HG02938 (cell line): ENCODE data around the gene C1GALT1.
"Not testable (repeated sequence)": the region's sequence is repeated elsewhere in the genome, so short reads cannot be mapped to it uniquely, and the experiment has no call there.

Source experiments
- ATAC-seq: cut with Tn5 transposase; IDR thresholded peaks from one replicate; pipeline ENCODE4 v1.9.1; 2021; ENCODE audit warnings: mild to moderate bottlenecking, moderate library complexity; ENCODE audit not compliant: unreplicated experiment

The C1GALT1 gene

GRCh38 chr7:7166318-7166717 is 16.0 kb upstream of the C1GALT1 start:
- no peak for ATAC-seq

- no peak for ATAC-seq
Observed at GRCh38 chr7:7169296-7169695, 13.0 kb upstream of the C1GALT1 start.

GRCh38 chr7:7173956-7174632 is 8.2 kb upstream of the C1GALT1 start:
- ATAC-seq: no peak

- no peak for ATAC-seq
Observed at GRCh38 chr7:7175075-7175695, 7.2 kb upstream of the C1GALT1 start.

GRCh38 chr7:7176406-7177043 is 5.8 kb upstream of the C1GALT1 start:
- ATAC-seq: no peak

- no peak for ATAC-seq
Observed at GRCh38 chr7:7177044-7177517, 5.3 kb upstream of the C1GALT1 start.

GRCh38 chr7:7178081-7178480 is 4.3 kb upstream of the C1GALT1 start:
- ATAC-seq: no peak

- ATAC-seq: no peak
Observed at GRCh38 chr7:7178906-7179305, 3.4 kb upstream of the C1GALT1 start.

GRCh38 chr7:7180725-7181449 is 1.5 kb upstream of the C1GALT1 start:
- no peak for ATAC-seq

- ATAC-seq: peak; percentile 36
Observed at GRCh38 chr7:7181519-7182155, 707 bp upstream of the C1GALT1 start.

- ATAC-seq: peak; percentile 14
Observed at GRCh38 chr7:7183061-7183837, 905 bp downstream of the C1GALT1 start.

GRCh38 chr7:7183838-7184463 is 1.6 kb downstream of the C1GALT1 start:
- ATAC-seq: no peak

- no peak for ATAC-seq
Observed at GRCh38 chr7:7185371-7185989, 3.1 kb downstream of the C1GALT1 start.

- no peak for ATAC-seq
Observed at GRCh38 chr7:7188091-7188490, 5.7 kb downstream of the C1GALT1 start.

GRCh38 chr7:7188742-7189141 is 6.4 kb downstream of the C1GALT1 start:
- ATAC-seq: no peak

GRCh38 chr7:7190142-7190541 is 7.8 kb downstream of the C1GALT1 start:
- no peak for ATAC-seq

- ATAC-seq: no peak
Observed at GRCh38 chr7:7191137-7191536, 8.8 kb downstream of the C1GALT1 start.

- ATAC-seq: not testable (repeated sequence)
Observed at GRCh38 chr7:7192798-7193788, 10.7 kb downstream of the C1GALT1 start.
